PC-3 (cell line): Measurements from ENCODE around the gene UGT1A5.

ENCODE experiments used
- CTCF ChIP-seq: fragments of 300-600 bp; sonication (generic); conservative IDR thresholded peaks from 2 replicates; pipeline ENCODE4 v1.5.1; 2017; ENCODE audit warnings: antibody characterized with exemption, low read depth, mild to moderate bottlenecking, low read length
- EZH2 ChIP-seq: fragments of 300-600 bp; sonication (generic); IDR thresholded peaks from one replicate; pipeline ENCODE4 v1.6.1; 2017; ENCODE audit warnings: antibody characterized with exemption, mild to moderate bottlenecking, low read length; ENCODE audit not compliant: unreplicated experiment

GRCh38 chr2:233772153-233772552, 59.4 kb downstream of the UGT1A5 start:
- TF ChIP-seq CTCF (no peak), EZH2 (no peak)
